Endothelial cell of umbilical vein (primary cell): ENCODE data around the gene FOXJ1. TPM values are rescaled to one million over a fixed set of nuclear protein-coding genes. Genes with fewer than 3 reads are reported as not detected.

ENCODE experiments used
- BruUV-seq: library from RNA; stranded (reverse); fragments of 400-500 nt; replicated peaks from 2 replicates; lab custom pipeline; 2021; lab: Mats Ljungman, UMichigan
- CTCF ChIA-PET: fragments of 300-600, 350-600 bp; sonication (Branson Sonifier 250); formaldehyde crosslinking; loops from one replicate; lab custom pipeline; 2021; ENCODE audit warnings: antibody characterized with exemption, inconsistent platforms; lab: Charles Lee
- POLR2A ChIA-PET: fragments of 300-600, 350-600 bp; sonication (Branson Sonifier 250); formaldehyde crosslinking; loops from one replicate; lab custom pipeline; 2021; ENCODE audit warnings: antibody characterized with exemption, inconsistent platforms; lab: Charles Lee
- DNase-seq: peaks from one replicate; pipeline ENCODE4 v3.0.0-alpha.2; 2011; ENCODE audit warnings: low read depth, low spot score
- FAIRE-seq: peaks from 2 replicates; lab custom pipeline; 2011; peaks lifted over from hg19 to GRCh38; lab: Jason Lieb, UNC
- H2AFZ ChIP-seq: 2 replicates; pipeline ENCODE4 v1.6.0; 2012; ENCODE audit warnings: low read depth, low read length, control low read depth, inconsistent platforms
- H3K27ac ChIP-seq: 2 replicates; pipeline ENCODE4 v1.5.1; 2011; ENCODE audit warnings: low read depth, mild to moderate bottlenecking, control low read depth, low read length, moderate library complexity; ENCODE audit not compliant: insufficient read depth
- H3K27me3 ChIP-seq, 2 experiments: 2 replicates each; pipeline versions ENCODE4 v1.6.0 to v1.6.1; 2011; ENCODE audit warnings: low read length in 2 of 2, mixed read lengths in 1 of 2; ENCODE audit not compliant: control insufficient read depth in 2 of 2, insufficient read depth in 2 of 2
- H3K36me3 ChIP-seq, 2 experiments: 2 replicates in 1 of 2; 3 replicates in 1 of 2; pipeline ENCODE4 v1.5.1; 2011; ENCODE audit warnings: low read length in 2 of 2, mild to moderate bottlenecking in 1 of 2, moderate library complexity in 1 of 2; ENCODE audit not compliant: control insufficient read depth in 2 of 2, insufficient read depth in 2 of 2; ENCODE audit errors: extremely low read depth in 1 of 2
- H3K4me1 ChIP-seq: 3 replicates; pipeline ENCODE4 v1.5.1; 2011; ENCODE audit warnings: mild to moderate bottlenecking, low read length; ENCODE audit not compliant: control insufficient read depth, insufficient read depth; ENCODE audit errors: extremely low read depth
- H3K4me2 ChIP-seq: 2 replicates; pipeline ENCODE4 v1.6.1; 2011; ENCODE audit warnings: low read length, control low read depth, mixed read lengths; ENCODE audit not compliant: insufficient read depth
- H3K4me3 ChIP-seq, 3 experiments: fragments of 200-600 bp in 1 of 3; sonication (generic), shearing (Covaris generic) in 1 of 3; replicated peaks in 1 of 3; 2 replicates each; pipeline ENCODE4 v1.5.1; 2011 to 2016; ENCODE audit warnings: control low read depth in 3 of 3, low read length in 3 of 3, mild to moderate bottlenecking in 2 of 3, inconsistent platforms in 1 of 3, low read depth in 1 of 3, moderate library complexity in 1 of 3; ENCODE audit not compliant: insufficient read depth in 1 of 3
- H3K79me2 ChIP-seq: 2 replicates; pipeline ENCODE4 v1.6.0; 2012; ENCODE audit warnings: low read length, inconsistent platforms; ENCODE audit not compliant: control insufficient read depth, insufficient read depth
- H3K9ac ChIP-seq: replicated peaks from 2 replicates; pipeline ENCODE3; 2011; ENCODE audit warnings: low read length, control low read depth; ENCODE audit not compliant: insufficient read depth; ENCODE audit errors: extremely low read depth
- H3K9me1 ChIP-seq: replicated peaks from 3 replicates; pipeline ENCODE4 v1.6.0; 2011; ENCODE audit warnings: mild to moderate bottlenecking, low read length; ENCODE audit not compliant: control insufficient read depth, insufficient read depth; ENCODE audit errors: extremely low read depth
- H3K9me3 ChIP-seq: replicated peaks from 2 replicates; pipeline ENCODE4 v1.5.1; 2012; ENCODE audit warnings: low read length, inconsistent platforms; ENCODE audit not compliant: control insufficient read depth, insufficient read depth
- H4K20me1 ChIP-seq: replicated peaks from 2 replicates; pipeline ENCODE3; 2011; ENCODE audit warnings: mild to moderate bottlenecking, low read length; ENCODE audit not compliant: control insufficient read depth, insufficient read depth; ENCODE audit errors: extremely low read depth
- EZH2 ChIP-seq: IDR thresholded peaks from 2 replicates; pipeline ENCODE4 v1.6.1; 2012; ENCODE audit warnings: borderline replicate concordance, low read depth, mild to moderate bottlenecking, moderate library complexity, low read length, inconsistent platforms; ENCODE audit not compliant: severe bottlenecking
- FOS ChIP-seq: IDR thresholded peaks from 2 replicates; pipeline ENCODE4 v1.6.1; 2011; ENCODE audit warnings: mild to moderate bottlenecking, low read length, moderate library complexity, borderline replicate concordance; ENCODE audit not compliant: insufficient read depth
- GATA2 ChIP-seq: IDR thresholded peaks from 2 replicates; pipeline ENCODE4 v1.7.0; 2011; ENCODE audit warnings: low read depth, mild to moderate bottlenecking, moderate library complexity, mixed read lengths, low read length; ENCODE audit not compliant: insufficient read length, insufficient read depth
- JUN ChIP-seq: IDR thresholded peaks from 2 replicates; pipeline ENCODE4 v1.6.1; 2011; ENCODE audit warnings: borderline replicate concordance, low read depth; ENCODE audit not compliant: insufficient read length, insufficient read depth
- MYC ChIP-seq: IDR thresholded peaks from one replicate; pipeline ENCODE4 v1.6.1; 2011; ENCODE audit warnings: mild to moderate bottlenecking, low read depth, low read length
- POLR2A ChIP-seq: IDR thresholded peaks from 2 replicates; pipeline ENCODE4 v1.6.1; 2012; ENCODE audit warnings: low read depth, mild to moderate bottlenecking, control low read depth, low read length
- POLR2AphosphoS5 ChIP-seq: IDR thresholded peaks from 2 replicates; pipeline ENCODE4 v1.6.1; 2012; ENCODE audit warnings: low read depth, mild to moderate bottlenecking, control low read depth, low read length, moderate library complexity; ENCODE audit not compliant: insufficient read depth
- dilution Hi-C: fragments of 300-500 bp; cut with MboI; formaldehyde crosslinking; loops from one replicate; pipeline ENCODE4 v1.15.0; 2019; ENCODE audit warnings: low sequenced_read_pairs; ENCODE audit not compliant: extremely low pct_ligation_motif_present
- intact Hi-C: fragments of 100-400 bp; cut with micrococcal nuclease; formaldehyde crosslinking; loops from one replicate; pipeline ENCODE4 v1.10.0; 2022
- polyA plus RNA-seq, 4 experiments: library from polyadenylated mRNA; depleted of rRNA in 3 of 4; stranded (reverse) in 3 of 4; unstranded in 1 of 4; fragments of >200 nt; gene quantifications; 2 replicates each; pipeline versions ENCODE4 v1.2.1 to v1.2.3, GENCODE V29; 2011 to 2012; ENCODE audit warnings: missing spikeins in 1 of 4
- total RNA-seq: library from RNA; stranded (reverse); gene quantifications from 2 replicates; pipeline ENCODE4 v1.2.3, GENCODE V29; 2021
- TF ChIP-seq, protein P1 (sequence below), 2 donors: IDR thresholded peaks; 1 replicate in 1 of 2; 2 replicates in 1 of 2; pipeline ENCODE4 v1.5.1; 2011; ENCODE audit warnings: low read length in 2 of 2, mild to moderate bottlenecking in 2 of 2, moderate library complexity in 2 of 2, control low read depth in 1 of 2, inconsistent platforms in 1 of 2, low read depth in 1 of 2; ENCODE audit not compliant: insufficient read depth in 1 of 2; ENCODE audit errors: extremely low read depth in 1 of 2
- TF ChIP-seq, protein P2 (sequence below): IDR thresholded peaks from 2 replicates; pipeline ENCODE4 v1.6.1; 2011; ENCODE audit not compliant: insufficient read depth, insufficient read length

Gene FOXJ1
- total and polyA plus RNA-seq, 2 donors (not counting 3 experiments of a cell fraction or from before 2014, with no cell fraction given): not detected

DNA sequence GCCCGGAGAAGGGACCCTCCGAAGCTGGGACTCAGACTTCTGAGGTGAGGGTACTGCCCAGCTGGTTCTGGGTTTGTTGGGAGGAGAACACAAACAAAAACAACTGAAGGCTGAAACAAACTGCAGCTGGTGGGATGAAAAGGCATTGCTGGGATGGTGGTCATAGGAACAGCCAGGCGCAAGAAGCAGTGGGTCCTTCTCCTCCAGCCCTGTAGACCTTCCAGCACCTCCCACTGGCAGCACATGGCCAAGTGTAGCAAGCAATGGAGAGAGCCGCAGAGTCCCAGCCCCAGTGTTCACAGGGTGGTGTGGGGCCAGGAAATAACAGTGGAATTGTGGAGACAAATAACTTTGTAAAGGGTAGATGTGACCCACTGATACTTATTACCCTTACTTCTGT is 48.7 kb upstream of the FOXJ1 start:
- no peaks in the 10 kb centered on the region for H3K9me1 ChIP-seq
- H3K9ac ChIP-seq: no peak overlapping the region
- no peaks in the 10 kb centered on the region for H3K79me2 ChIP-seq
- no peak overlapping the region for H3K4me2 ChIP-seq
- peaks cover 16 to 28% of the 10 kb centered on the region in 2 experiments for H3K27me3 ChIP-seq
- no peak overlapping the region for H2AFZ ChIP-seq
- dilution Hi-C loops (no loop called here), intact Hi-C loops (loop anchor here (10.0 kb wide), 1 partner anchor 175 kb away; no protein-coding TSS in a partner anchor)
- no peaks in the 10 kb centered on the region for H3K4me1 ChIP-seq
- TF ChIP-seq MYC (no peak), FOS (no peak), GATA2 (no peak), POLR2AphosphoS5 (no peak), JUN (no peak), POLR2A (no peak), EZH2 (no peak)
- TF ChIP-seq, protein P1, sequence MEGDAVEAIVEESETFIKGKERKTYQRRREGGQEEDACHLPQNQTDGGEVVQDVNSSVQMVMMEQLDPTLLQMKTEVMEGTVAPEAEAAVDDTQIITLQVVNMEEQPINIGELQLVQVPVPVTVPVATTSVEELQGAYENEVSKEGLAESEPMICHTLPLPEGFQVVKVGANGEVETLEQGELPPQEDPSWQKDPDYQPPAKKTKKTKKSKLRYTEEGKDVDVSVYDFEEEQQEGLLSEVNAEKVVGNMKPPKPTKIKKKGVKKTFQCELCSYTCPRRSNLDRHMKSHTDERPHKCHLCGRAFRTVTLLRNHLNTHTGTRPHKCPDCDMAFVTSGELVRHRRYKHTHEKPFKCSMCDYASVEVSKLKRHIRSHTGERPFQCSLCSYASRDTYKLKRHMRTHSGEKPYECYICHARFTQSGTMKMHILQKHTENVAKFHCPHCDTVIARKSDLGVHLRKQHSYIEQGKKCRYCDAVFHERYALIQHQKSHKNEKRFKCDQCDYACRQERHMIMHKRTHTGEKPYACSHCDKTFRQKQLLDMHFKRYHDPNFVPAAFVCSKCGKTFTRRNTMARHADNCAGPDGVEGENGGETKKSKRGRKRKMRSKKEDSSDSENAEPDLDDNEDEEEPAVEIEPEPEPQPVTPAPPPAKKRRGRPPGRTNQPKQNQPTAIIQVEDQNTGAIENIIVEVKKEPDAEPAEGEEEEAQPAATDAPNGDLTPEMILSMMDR (IDR thresholded peaks at IDR 0.05; ENCODE audit: extremely low read depth in 1 of 2, insufficient read depth in 1 of 2, low read depth in 1 of 2, low read length in 2 of 2): no peak
- TF ChIP-seq, protein P2, sequence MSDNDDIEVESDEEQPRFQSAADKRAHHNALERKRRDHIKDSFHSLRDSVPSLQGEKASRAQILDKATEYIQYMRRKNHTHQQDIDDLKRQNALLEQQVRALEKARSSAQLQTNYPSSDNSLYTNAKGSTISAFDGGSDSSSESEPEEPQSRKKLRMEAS: no peak
- H3K27ac ChIP-seq: no peak overlapping the region
- no peaks in the 10 kb centered on the region for H4K20me1 ChIP-seq
- ChIA-PET POLR2A (interaction anchor here (0.7 kb wide), 1 partner anchor 480 kb away, joined by 5 read pairs; no protein-coding TSS in a partner anchor), CTCF (interaction anchor here (0.8 to 2.6 kb wide), 9 partner anchors 10 to 176 kb away, joined by 3 to 14 read pairs (median 4); no protein-coding TSS in a partner anchor)
- no TSS peak for BruUV-seq
- no peaks in the 10 kb centered on the region for H3K36me3 ChIP-seq
- FAIRE-seq (no peak), DNase-seq (no peak)
- no peak overlapping the region for H3K4me3 ChIP-seq
- H3K9me3 ChIP-seq: no peaks in the 10 kb centered on the region
